Measurements from ENCODE around the gene VAX1. TPM values are rescaled to one million over a fixed set of nuclear protein-coding genes. Genes with fewer than 3 reads are reported as not detected.

Gene VAX1
- total and polyA plus RNA-seq, 7 donors: not detected

- ATAC-seq (no peak), DNase-seq (no peak)
- peaks cover 3 to 94% (median 50%) of the 10 kb centered on the region in 3 donors for H3K27me3 ChIP-seq (ENCODE audit: insufficient read depth in 3 of 3, low read length in 2 of 3)
- no peaks in the 10 kb centered on the region for H3K36me3 ChIP-seq (ENCODE audit: insufficient read depth in 1 of 2, low read depth in 1 of 2)
- H3K9me3 ChIP-seq: no peaks in the 10 kb centered on the region
- H3K4me1 ChIP-seq: no peaks in the 10 kb centered on the region
- intact Hi-C loops (cut with DNase I): no loop called here
- no peak for TF ChIP-seq CTCF (IDR thresholded peaks at IDR 0.05)
- WGBS, 3 donors: 64 to 80% (median 79%) methylated on average over 6 of the region's 6 CpGs
- H3K4me3 ChIP-seq: no peak overlapping the region
- H3K27ac ChIP-seq: no peak overlapping the region
These were observed 3.1 kb downstream of the VAX1 start for GRCh38 chr10:117135026-117135372.

GRCh38 chr10:117134306-117135025 lies 3.6 kb downstream of the VAX1 start:
- ATAC-seq: no peak
- intact Hi-C loops (cut with DNase I): no loop called here
- 16 to 27% (median 20%) methylated on average over 37 to 72 of the region's 72 CpGs for WGBS, 3 donors
- H3K36me3 ChIP-seq (ENCODE audit: insufficient read depth in 1 of 2, low read depth in 1 of 2): no peaks in the 10 kb centered on the region
- H3K27me3 ChIP-seq (ENCODE audit: insufficient read depth in 3 of 3, low read length in 2 of 3): peaks cover 3 to 94% (median 47%) of the 10 kb centered on the region in 3 donors
- TF ChIP-seq CTCF (IDR thresholded peaks at IDR 0.05): no peak
- no peak overlapping the region for H3K4me3 ChIP-seq
- H3K27ac ChIP-seq: no peak overlapping the region
- H3K4me1 ChIP-seq: no peaks in the 10 kb centered on the region
- no peaks in the 10 kb centered on the region for H3K9me3 ChIP-seq
- DNase-seq: no peak

- H3K36me3 ChIP-seq (ENCODE audit: insufficient read depth in 1 of 2, low read depth in 1 of 2): no peaks in the 10 kb centered on the region
- ATAC-seq (no peak), DNase-seq (no peak)
- H3K27ac ChIP-seq: no peak overlapping the region
- H3K4me1 ChIP-seq: no peaks in the 10 kb centered on the region
- TF ChIP-seq CTCF (IDR thresholded peaks at IDR 0.05): no peak
- intact Hi-C loops (cut with DNase I): no loop called here
- H3K9me3 ChIP-seq: no peaks in the 10 kb centered on the region
- peaks cover 3 to 96% (median 47%) of the 10 kb centered on the region in 3 donors for H3K27me3 ChIP-seq (ENCODE audit: insufficient read depth in 3 of 3, low read length in 2 of 3)
- H3K4me3 ChIP-seq: no peak overlapping the region
- WGBS, 3 donors: 1 to 2% (median 2%) methylated on average over 26 to 28 of the region's 28 CpGs
These were observed 4.1 kb downstream of the VAX1 start for GRCh38 chr10:117134056-117134305.

- Histone ChIP-seq H3K4me3 (no peak overlapping the region), H3K27ac (no peak overlapping the region), H3K27me3 (ENCODE audit: insufficient read depth in 3 of 3, low read length in 2 of 3) (peaks cover 3 to 96% (median 48%) of the 10 kb centered on the region in 3 donors), H3K36me3 (ENCODE audit: insufficient read depth in 1 of 2, low read depth in 1 of 2) (no peaks in the 10 kb centered on the region), H3K4me1 (no peaks in the 10 kb centered on the region), H3K9me3 (no peaks in the 10 kb centered on the region)
- ATAC-seq: no peak
- DNase-seq: no peak
- WGBS, 3 donors: 17 to 28% (median 28%) methylated on average over 30 of the region's 30 CpGs
- no peak for TF ChIP-seq CTCF (IDR thresholded peaks at IDR 0.05)
- intact Hi-C loops (cut with DNase I): no loop called here
These were observed 4.6 kb downstream of the VAX1 start for GRCh38 chr10:117133273-117134055.
